SK-N-SH treated with all-trans-retinoic acid at 6 μM for 48 hours (cell line): ENCODE data around the gene CYTH4.

Source experiments
- ATAC-seq: fragments of 200-7000 bp; cut with Tn5 transposase; 3 replicates; pipeline ENCODE4 v1.9.1; 2020; ENCODE audit warnings: mild to moderate bottlenecking, moderate library complexity
- ARNTL ChIP-seq: fragments of 450-650 bp; formaldehyde crosslinking; IDR thresholded peaks from 2 replicates; pipeline ENCODE4 v1.5.0; 2020; ENCODE audit warnings: low read depth, mild to moderate bottlenecking, moderate library complexity, borderline replicate concordance
- CSDC2 ChIP-seq: fragments of 250-450 bp; sonication (Bioruptor Pico); IDR thresholded peaks from 2 replicates; pipeline ENCODE4 v1.5.0; 2020; ENCODE audit warnings: mild to moderate bottlenecking, moderate library complexity
- CSRNP3 ChIP-seq: fragments of 250-450 bp; sonication (Bioruptor Pico); IDR thresholded peaks from 2 replicates; pipeline ENCODE4 v1.5.1; 2021; ENCODE audit warnings: mild to moderate bottlenecking, moderate library complexity
- ESRRG ChIP-seq: fragments of 250-450 bp; sonication (Bioruptor Pico); IDR thresholded peaks from 2 replicates; pipeline ENCODE4 v1.6.1; 2021; ENCODE audit warnings: mild to moderate bottlenecking
- GLIS3 ChIP-seq: fragments of 250-450 bp; sonication (Bioruptor Pico); IDR thresholded peaks from 2 replicates; pipeline ENCODE4 v1.5.0; 2020; ENCODE audit warnings: mild to moderate bottlenecking, moderate library complexity
- ISL1 ChIP-seq: fragments of 250-450 bp; sonication (Bioruptor Pico); IDR thresholded peaks from 2 replicates; pipeline ENCODE4 v2.1.2; 2022; ENCODE audit warnings: mild to moderate bottlenecking, moderate library complexity
- OSR1 ChIP-seq: fragments of 250-450 bp; sonication (Bioruptor Pico); IDR thresholded peaks from 2 replicates; pipeline ENCODE4 v1.8.0; 2022; ENCODE audit warnings: moderate library complexity, mild to moderate bottlenecking, inconsistent platforms
- PATZ1 ChIP-seq: fragments of 250-450 bp; sonication (Bioruptor Pico); IDR thresholded peaks from 2 replicates; pipeline ENCODE4 v1.8.0; 2020; ENCODE audit warnings: mild to moderate bottlenecking, moderate library complexity, borderline replicate concordance
- POU6F1 ChIP-seq: fragments of 250-450 bp; sonication (Bioruptor Pico); IDR thresholded peaks from 2 replicates; pipeline ENCODE4 v1.8.0; 2021; ENCODE audit warnings: low read depth, mild to moderate bottlenecking, moderate library complexity, borderline replicate concordance
- PPARA ChIP-seq: fragments of 250-450 bp; sonication (Bioruptor Pico); IDR thresholded peaks from 2 replicates; pipeline ENCODE4 v1.5.0; 2020; ENCODE audit warnings: mild to moderate bottlenecking, borderline replicate concordance
- RARB ChIP-seq: fragments of 250-450 bp; sonication (Bioruptor Pico); IDR thresholded peaks from 2 replicates; pipeline ENCODE4 v1.8.0; 2021; ENCODE audit warnings: mild to moderate bottlenecking, moderate library complexity
- TCF4 ChIP-seq: fragments of 250-450 bp; sonication (Bioruptor Pico); IDR thresholded peaks from 2 replicates; pipeline ENCODE4 v1.8.0; 2021; ENCODE audit warnings: mild to moderate bottlenecking, moderate library complexity, borderline replicate concordance
- TOX ChIP-seq: fragments of 250-450 bp; sonication (Bioruptor Pico); IDR thresholded peaks from 2 replicates; pipeline ENCODE4 v1.8.0; 2021; ENCODE audit warnings: mild to moderate bottlenecking, moderate library complexity, borderline replicate concordance
- ZC3H10 ChIP-seq: fragments of 250-450 bp; sonication (Bioruptor Pico); IDR thresholded peaks from 2 replicates; pipeline ENCODE4 v1.5.1; 2021; ENCODE audit warnings: mild to moderate bottlenecking, moderate library complexity
- ZFP3 ChIP-seq: fragments of 250-450 bp; sonication (Bioruptor Pico); IDR thresholded peaks from 2 replicates; pipeline ENCODE4 v1.5.0; 2020; ENCODE audit warnings: mild to moderate bottlenecking, moderate library complexity
- ZFP30 ChIP-seq: fragments of 450-650 bp; formaldehyde crosslinking; IDR thresholded peaks from 2 replicates; pipeline ENCODE4 v1.5.0; 2022; ENCODE audit warnings: mild to moderate bottlenecking, moderate library complexity
- ZNF565 ChIP-seq: fragments of 450-650 bp; formaldehyde crosslinking; conservative IDR thresholded peaks from 2 replicates; pipeline ENCODE4 v1.5.0; 2020; ENCODE audit warnings: low read depth, mild to moderate bottlenecking, moderate library complexity
- ZNF70 ChIP-seq: fragments of 450-650 bp; formaldehyde crosslinking; IDR thresholded peaks from 2 replicates; pipeline ENCODE4 v1.5.0; 2020; ENCODE audit warnings: mild to moderate bottlenecking, moderate library complexity
- ZNF8 ChIP-seq: fragments of 450-650 bp; formaldehyde crosslinking; IDR thresholded peaks from 2 replicates; pipeline ENCODE4 v1.5.0; 2020; ENCODE audit warnings: mild to moderate bottlenecking, moderate library complexity
- TF ChIP-seq, protein P1 (sequence below): fragments of 250-450 bp; sonication (Bioruptor Pico); IDR thresholded peaks from 2 replicates; pipeline ENCODE4 v1.5.1; 2020; ENCODE audit warnings: low read depth, mild to moderate bottlenecking, moderate library complexity

The CYTH4 gene

GRCh38 chr22:37335806-37336199 lies 53.5 kb downstream of the CYTH4 start:
- no peak for ATAC-seq
- TF ChIP-seq RARB (CRISPR knock-in tag) (no peak), POU6F1 (no peak), CSRNP3 (CRISPR knock-in tag) (no peak), ESRRG (CRISPR knock-in tag) (no peak), ARNTL (CRISPR knock-in tag) (no peak), ZNF70 (CRISPR knock-in tag) (no peak), ZNF565 (CRISPR knock-in tag) (no peak), TOX (CRISPR knock-in tag) (no peak), ZFP30 (CRISPR knock-in tag) (no peak)

- no peak for ATAC-seq
- TF ChIP-seq ZC3H10 (no peak), OSR1 (CRISPR knock-in tag) (no peak), CSRNP3 (CRISPR knock-in tag) (no peak), POU6F1 (no peak), ZNF8 (no peak), RARB (CRISPR knock-in tag) (no peak), ISL1 (CRISPR knock-in tag) (no peak), ZFP3 (CRISPR knock-in tag) (no peak), ZFP30 (CRISPR knock-in tag) (no peak)
These were observed 54.3 kb downstream of the CYTH4 start for GRCh38 chr22:37336579-37336978.

- peak; percentile 59 for ATAC-seq
- TF ChIP-seq PATZ1 = no peak
- no peak for TF ChIP-seq ZFP30 (CRISPR knock-in tag)
- no peak for TF ChIP-seq TOX (CRISPR knock-in tag)
- no peak for TF ChIP-seq ZNF70 (CRISPR knock-in tag)
- TF ChIP-seq GLIS3 (CRISPR knock-in tag) = no peak
- no peak for TF ChIP-seq ZNF565 (CRISPR knock-in tag)
- no peak for TF ChIP-seq ZC3H10
- no peak for TF ChIP-seq ISL1 (CRISPR knock-in tag)
- TF ChIP-seq CSDC2 (CRISPR knock-in tag) = no peak
These were observed 55.1 kb downstream of the CYTH4 start for GRCh38 chr22:37337204-37337943.

GRCh38 chr22:37338539-37339246 lies 56.4 kb downstream of the CYTH4 start:
- no peak for TF ChIP-seq RARB (CRISPR knock-in tag)
- no peak for TF ChIP-seq TCF4
- peak; percentile 95 for TF ChIP-seq ZNF70 (CRISPR knock-in tag)
- no peak for TF ChIP-seq PPARA
- TF ChIP-seq, protein P1, sequence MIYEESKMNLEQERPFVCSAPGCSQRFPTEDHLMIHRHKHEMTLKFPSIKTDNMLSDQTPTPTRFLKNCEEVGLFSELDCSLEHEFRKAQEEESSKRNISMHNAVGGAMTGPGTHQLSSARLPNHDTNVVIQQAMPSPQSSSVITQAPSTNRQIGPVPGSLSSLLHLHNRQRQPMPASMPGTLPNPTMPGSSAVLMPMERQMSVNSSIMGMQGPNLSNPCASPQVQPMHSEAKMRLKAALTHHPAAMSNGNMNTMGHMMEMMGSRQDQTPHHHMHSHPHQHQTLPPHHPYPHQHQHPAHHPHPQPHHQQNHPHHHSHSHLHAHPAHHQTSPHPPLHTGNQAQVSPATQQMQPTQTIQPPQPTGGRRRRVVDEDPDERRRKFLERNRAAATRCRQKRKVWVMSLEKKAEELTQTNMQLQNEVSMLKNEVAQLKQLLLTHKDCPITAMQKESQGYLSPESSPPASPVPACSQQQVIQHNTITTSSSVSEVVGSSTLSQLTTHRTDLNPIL (CRISPR knock-in tag) = no peak
- no peak for TF ChIP-seq CSDC2 (CRISPR knock-in tag)
- TF ChIP-seq, all 23 proteins: peak for 1
- ATAC-seq = no peak
